H7 (cell line): ENCODE measurements around the gene TULP4. TPM values are rescaled to one million over a fixed set of nuclear protein-coding genes. Genes with fewer than 3 reads are reported as not detected.
"Not testable (repeated sequence)": the region's sequence is repeated elsewhere in the genome, so short reads cannot be mapped to it uniquely, and the experiment has no call there.

Experiments used
- DNase-seq: peaks from one replicate; pipeline ENCODE4 v3.0.0; 2012
- H3K27me3 ChIP-seq: 2 replicates; pipeline ENCODE4 v1.6.0; 2011; ENCODE audit warnings: mild to moderate bottlenecking, low read length; ENCODE audit not compliant: control insufficient read depth, insufficient read depth
- H3K36me3 ChIP-seq: replicated peaks from 2 replicates; pipeline ENCODE4 v1.5.1; 2011; ENCODE audit warnings: low read length; ENCODE audit not compliant: control insufficient read depth, insufficient read depth
- H3K4me3 ChIP-seq: 2 replicates; pipeline ENCODE4 v1.5.1; 2011; ENCODE audit warnings: low read depth, mild to moderate bottlenecking, control low read depth, low read length, moderate library complexity; ENCODE audit not compliant: insufficient read depth
- total RNA-seq: library from RNA; depleted of rRNA; stranded (reverse); fragments of >200 nt; shearing (Covaris generic); gene quantifications from 2 replicates; pipeline ENCODE4 v1.2.3, GENCODE V29; 2014

TULP4 gene
- total RNA-seq, 1 experiment from 2014 or later, result 31.4 TPM

GRCh38 chr6:158349505-158350275, 37.4 kb downstream of the TULP4 start:
- H3K4me3 ChIP-seq, H3K36me3 ChIP-seq, DNase-seq, H3K27me3 ChIP-seq: not testable (repeated sequence)

- not testable (repeated sequence) for DNase-seq, H3K4me3 ChIP-seq, H3K36me3 ChIP-seq, H3K27me3 ChIP-seq
Measured at GRCh38 chr6:158350731-158351130, 38.5 kb downstream of the TULP4 start.

GRCh38 chr6:158353883-158354877, 41.9 kb downstream of the TULP4 start:
- Histone ChIP-seq H3K36me3 (no peaks in the 10 kb centered on the region), H3K4me3 (no peak overlapping the region), H3K27me3 (no peaks in the 10 kb centered on the region)
- no peak for DNase-seq

- no peak for DNase-seq
- H3K27me3 ChIP-seq, result no peaks in the 10 kb centered on the region
- H3K36me3 ChIP-seq, result no peaks in the 10 kb centered on the region
- no peak overlapping the region for H3K4me3 ChIP-seq
Measured at GRCh38 chr6:158356586-158357546, 44.6 kb downstream of the TULP4 start.

- Histone ChIP-seq H3K27me3 (no peaks in the 10 kb centered on the region), H3K4me3 (no peak overlapping the region), H3K36me3 (no peaks in the 10 kb centered on the region)
- DNase-seq, result no peak
Measured at GRCh38 chr6:158357570-158358216, 45.4 kb downstream of the TULP4 start.

- no peaks in the 10 kb centered on the region for H3K27me3 ChIP-seq
- H3K4me3 ChIP-seq, result no peak overlapping the region
- no peak for DNase-seq
- no peaks in the 10 kb centered on the region for H3K36me3 ChIP-seq
Measured at GRCh38 chr6:158358450-158359077, 46.3 kb downstream of the TULP4 start.

GRCh38 chr6:158361068-158361467, 48.8 kb downstream of the TULP4 start:
- DNase-seq, result no peak
- no peak overlapping the region for H3K4me3 ChIP-seq
- H3K27me3 ChIP-seq, result no peaks in the 10 kb centered on the region
- H3K36me3 ChIP-seq, result no peaks in the 10 kb centered on the region

GRCh38 chr6:158361961-158362669, 49.9 kb downstream of the TULP4 start:
- Histone ChIP-seq H3K36me3 (no peaks in the 10 kb centered on the region), H3K27me3 (no peaks in the 10 kb centered on the region), H3K4me3 (no peak overlapping the region)
- DNase-seq, result no peak

GRCh38 chr6:158366363-158366762, 54.1 kb downstream of the TULP4 start:
- Histone ChIP-seq H3K36me3 (no peaks in the 10 kb centered on the region), H3K4me3 (no peak overlapping the region), H3K27me3 (no peaks in the 10 kb centered on the region)
- DNase-seq, result no peak

- no peak overlapping the region for H3K4me3 ChIP-seq
- H3K36me3 ChIP-seq, result no peaks in the 10 kb centered on the region
- no peaks in the 10 kb centered on the region for H3K27me3 ChIP-seq
- DNase-seq, result no peak
Measured at GRCh38 chr6:158367816-158368215, 55.6 kb downstream of the TULP4 start.

GRCh38 chr6:158369241-158369640, 57.0 kb downstream of the TULP4 start:
- no peaks in the 10 kb centered on the region for H3K36me3 ChIP-seq
- no peaks in the 10 kb centered on the region for H3K27me3 ChIP-seq
- DNase-seq, result no peak
- H3K4me3 ChIP-seq, result no peak overlapping the region

GRCh38 chr6:158370805-158371204, 58.5 kb downstream of the TULP4 start:
- Histone ChIP-seq H3K27me3 (no peaks in the 10 kb centered on the region), H3K36me3 (no peaks in the 10 kb centered on the region), H3K4me3 (no peak overlapping the region)
- DNase-seq, result no peak

- DNase-seq, result no peak
- Histone ChIP-seq H3K4me3 (no peak overlapping the region), H3K27me3 (no peaks in the 10 kb centered on the region), H3K36me3 (no peaks in the 10 kb centered on the region)
Measured at GRCh38 chr6:158371261-158371660, 59.0 kb downstream of the TULP4 start.
